Neural progenitor cell (in vitro differentiated cells): ENCODE measurements around the gene PPP2R2B. TPM values are rescaled to one million over a fixed set of nuclear protein-coding genes. Genes with fewer than 3 reads are reported as not detected.

Experiments used
- DNase-seq: peaks from one replicate; pipeline ENCODE4 v3.0.0-alpha.2; 2016; ENCODE audit warnings: low spot score
- H2AFZ ChIP-seq: fragments of 200-600 bp; sonication (generic); replicated peaks from 2 replicates; pipeline ENCODE4 v1.6.1; 2016; ENCODE audit warnings: antibody characterized with exemption
- H3F3A ChIP-seq: fragments of 200-600 bp; sonication (generic); 2 replicates; pipeline ENCODE4 v1.6.1; 2016; ENCODE audit warnings: antibody characterized with exemption, low read depth
- H3K27ac ChIP-seq: fragments of 200-600 bp; sonication (generic); 2 replicates; pipeline ENCODE4 v1.5.1; 2016; ENCODE audit warnings: mild to moderate bottlenecking
- H3K27me3 ChIP-seq: fragments of 200-600 bp; sonication (generic); 2 replicates; pipeline ENCODE4 v1.6.1; 2016; ENCODE audit warnings: mild to moderate bottlenecking, moderate library complexity
- H3K36me3 ChIP-seq: fragments of 200-600 bp; sonication (generic); 2 replicates; pipeline ENCODE4 v1.5.1; 2016
- H3K4me1 ChIP-seq: fragments of 200-600 bp; sonication (generic); 2 replicates; pipeline ENCODE4 v1.6.1; 2016; ENCODE audit warnings: mixed run types
- H3K4me2 ChIP-seq: fragments of 200-600 bp; sonication (generic); 2 replicates; pipeline ENCODE4 v1.6.1; 2016
- H3K4me3 ChIP-seq: fragments of 200-600 bp; sonication (generic); 2 replicates; pipeline ENCODE4 v1.5.1; 2016
- H3K79me2 ChIP-seq: fragments of 200-600 bp; sonication (generic); 2 replicates; pipeline ENCODE4 v1.6.1; 2016; ENCODE audit warnings: low read depth
- H3K9ac ChIP-seq: fragments of 200-600 bp; sonication (generic); 2 replicates; pipeline ENCODE4 v1.6.1; 2016
- H3K9me3 ChIP-seq: fragments of 200-600 bp; sonication (generic); 2 replicates; pipeline ENCODE4 v1.5.1; 2016; ENCODE audit warnings: low read depth
- H4K20me1 ChIP-seq: fragments of 200-600 bp; sonication (generic); 2 replicates; pipeline ENCODE4 v1.6.1; 2016; ENCODE audit warnings: low read depth
- H3K27ac Mint-ChIP-seq: 3 replicates; pipeline ENCODE4 v1.8.0; 2021; ENCODE audit warnings: mixed read lengths
- H3K27me3 Mint-ChIP-seq: 2 replicates; pipeline ENCODE4 v1.8.0; 2022; ENCODE audit warnings: low read depth, mild to moderate bottlenecking, inconsistent platforms, moderate library complexity, mixed read lengths; ENCODE audit not compliant: insufficient read depth
- H3K36me3 Mint-ChIP-seq: 3 replicates; pipeline ENCODE4 v1.8.0; 2021; ENCODE audit warnings: mixed read lengths
- H3K4me1 Mint-ChIP-seq: 3 replicates; pipeline ENCODE4 v1.8.0; 2021; ENCODE audit warnings: mixed read lengths
- H3K4me3 Mint-ChIP-seq: 3 replicates; pipeline ENCODE4 v1.8.0; 2021; ENCODE audit warnings: mild to moderate bottlenecking, moderate library complexity, mixed read lengths
- H3K9me3 Mint-ChIP-seq: 3 replicates; pipeline ENCODE4 v1.8.0; 2020; ENCODE audit warnings: mixed read lengths
- CTCF ChIP-seq: fragments of 200-600 bp; sonication (generic); IDR thresholded peaks from 2 replicates; pipeline ENCODE4 v1.5.1; 2017; ENCODE audit warnings: antibody characterized with exemption, mild to moderate bottlenecking
- EZH2 ChIP-seq: fragments of 200-600 bp; sonication (generic); IDR thresholded peaks from 2 replicates; pipeline ENCODE4 v1.6.1; 2017; ENCODE audit warnings: antibody characterized with exemption, mild to moderate bottlenecking, moderate library complexity
- EZH2phosphoT487 ChIP-seq: fragments of 200-600 bp; sonication (generic); IDR thresholded peaks from 2 replicates; pipeline ENCODE4 v1.6.1; 2017; ENCODE audit warnings: antibody characterized with exemption
- total RNA-seq: library from RNA; depleted of rRNA; stranded (reverse); fragments of >200 nt; gene quantifications from 2 replicates; pipeline ENCODE4 v1.2.3, GENCODE V29; 2015; ENCODE audit warnings: low replicate concordance

PPP2R2B gene
- total RNA-seq, 1 donor from 2014 or later, result 26.6 TPM

- Histone ChIP-seq H3K9me3 (no peaks in the 10 kb centered on the region), H3F3A (no peaks in the 10 kb centered on the region), H3K4me2 (no peak overlapping the region), H3K27ac (no peak overlapping the region), H3K79me2 (no peaks in the 10 kb centered on the region), H3K4me3 (no peak overlapping the region), H3K36me3 (no peaks in the 10 kb centered on the region), H3K27me3 (no peaks in the 10 kb centered on the region), H4K20me1 (no peaks in the 10 kb centered on the region), H3K9ac (no peak overlapping the region), H3K4me1 (peaks cover 24% of the 10 kb centered on the region), H2AFZ (no peak overlapping the region)
- Mint-ChIP-seq H3K27ac (no peak overlapping the region), H3K27me3 (no peaks in the 10 kb centered on the region), H3K4me1 (peaks cover 15% of the 10 kb centered on the region), H3K9me3 (peaks cover 6% of the 10 kb centered on the region), H3K4me3 (no peak overlapping the region), H3K36me3 (no peaks in the 10 kb centered on the region)
- TF ChIP-seq EZH2 (no peak), CTCF (peak; percentile 55)
- DNase-seq, result no peak
These were observed 216.3 kb downstream of the PPP2R2B start for GRCh38 chr5:146662229-146662628.

GRCh38 chr5:146660376-146660960 lies 218.1 kb downstream of the PPP2R2B start:
- Histone ChIP-seq H3K4me2 (peak overlapping the region; percentile 54), H3K27ac (no peak overlapping the region), H2AFZ (no peak overlapping the region), H3K4me1 (peaks cover 24% of the 10 kb centered on the region), H3K9ac (no peak overlapping the region), H3K36me3 (no peaks in the 10 kb centered on the region), H3K27me3 (no peaks in the 10 kb centered on the region), H3K9me3 (no peaks in the 10 kb centered on the region), H3F3A (no peaks in the 10 kb centered on the region), H3K4me3 (no peak overlapping the region), H3K79me2 (no peaks in the 10 kb centered on the region), H4K20me1 (no peaks in the 10 kb centered on the region)
- DNase-seq, result no peak
- H3K27me3 Mint-ChIP-seq, result no peaks in the 10 kb centered on the region
- H3K36me3 Mint-ChIP-seq, result no peaks in the 10 kb centered on the region
- TF ChIP-seq CTCF (no peak), EZH2phosphoT487 (no peak), EZH2 (no peak)
- H3K4me3 Mint-ChIP-seq, result no peak overlapping the region
- H3K4me1 Mint-ChIP-seq, result peaks cover 21% of the 10 kb centered on the region
- no peak overlapping the region for H3K27ac Mint-ChIP-seq
- peaks cover 4% of the 10 kb centered on the region for H3K9me3 Mint-ChIP-seq

- H2AFZ ChIP-seq, result no peak overlapping the region
- H3K27me3 Mint-ChIP-seq, result no peaks in the 10 kb centered on the region
- H3K79me2 ChIP-seq, result no peaks in the 10 kb centered on the region
- H3F3A ChIP-seq, result no peaks in the 10 kb centered on the region
- H3K9me3 ChIP-seq, result no peaks in the 10 kb centered on the region
- H3K4me1 Mint-ChIP-seq, result peaks cover 24% of the 10 kb centered on the region
- no peaks in the 10 kb centered on the region for H3K36me3 Mint-ChIP-seq
- H3K4me3 ChIP-seq, result no peak overlapping the region
- no peaks in the 10 kb centered on the region for H3K36me3 ChIP-seq
- peaks cover 24% of the 10 kb centered on the region for H3K4me1 ChIP-seq
- H3K4me2 ChIP-seq, result peak overlapping the region; percentile 54
- H3K27ac ChIP-seq, result no peak overlapping the region
- peaks cover 4% of the 10 kb centered on the region for H3K9me3 Mint-ChIP-seq
- H3K27ac Mint-ChIP-seq, result no peak overlapping the region
- H3K4me3 Mint-ChIP-seq, result no peak overlapping the region
- H4K20me1 ChIP-seq, result no peaks in the 10 kb centered on the region
- DNase-seq, result no peak
- no peak for TF ChIP-seq CTCF
- TF ChIP-seq EZH2, result no peak
- no peak for TF ChIP-seq EZH2phosphoT487
- no peaks in the 10 kb centered on the region for H3K27me3 ChIP-seq
- no peak overlapping the region for H3K9ac ChIP-seq
These were observed 218.6 kb downstream of the PPP2R2B start for GRCh38 chr5:146659961-146660360.
